OCI-LY7 (cell line): ENCODE results near the gene MID1. TPM values are rescaled to one million over a fixed set of nuclear protein-coding genes. Genes with fewer than 3 reads are reported as not detected.

Source experiments
- BruUV-seq: library from RNA; stranded (reverse); fragments of 400-500 nt; replicated peaks from 2 replicates; lab custom pipeline; 2021; lab: Mats Ljungman, UMichigan
- CTCF ChIA-PET: fragments of 300-600 bp; sonication (Branson Sonifier 250); formaldehyde crosslinking; loops from one replicate; lab custom pipeline; 2022; ENCODE audit warnings: antibody characterized with exemption; ENCODE audit not compliant: unreplicated experiment; lab: Charles Lee
- POLR2A ChIA-PET: fragments of 300-600 bp; sonication (Branson Sonifier 250); formaldehyde crosslinking; loops from one replicate; lab custom pipeline; 2022; ENCODE audit warnings: antibody characterized with exemption; lab: Charles Lee
- DNase-seq: peaks from one replicate; pipeline ENCODE4 v3.0.0-alpha.2; 2015; ENCODE audit warnings: low spot score
- H2AFZ ChIP-seq: fragments of 200-600 bp; sonication (generic), shearing (Covaris generic); 2 replicates; pipeline ENCODE4 v1.6.1; 2014; ENCODE audit warnings: mild to moderate bottlenecking, antibody characterized with exemption, low read length, moderate library complexity
- H3K27ac ChIP-seq: fragments of 200-600 bp; sonication (generic); 2 replicates; pipeline ENCODE4 v1.5.1; 2014; ENCODE audit warnings: mixed run types, low read depth, mild to moderate bottlenecking, moderate library complexity, low read length, inconsistent platforms; ENCODE audit not compliant: poor library complexity, severe bottlenecking
- H3K36me3 ChIP-seq: fragments of 200-600 bp; sonication (generic); 2 replicates; pipeline ENCODE4 v1.6.1; 2014; ENCODE audit warnings: mild to moderate bottlenecking, antibody characterized with exemption, low read length, moderate library complexity, mixed read lengths; ENCODE audit not compliant: insufficient read depth
- H3K4me1 ChIP-seq: fragments of 200-600 bp; sonication (generic); 2 replicates; pipeline ENCODE4 v1.5.1; 2014; ENCODE audit warnings: mild to moderate bottlenecking, low read length; ENCODE audit not compliant: insufficient read depth, poor library complexity, severe bottlenecking
- H3K4me2 ChIP-seq: fragments of 200-600 bp; sonication (generic); 2 replicates; pipeline ENCODE4 v1.6.1; 2014; ENCODE audit warnings: mild to moderate bottlenecking, low read length
- H3K4me3 ChIP-seq: fragments of 200-600 bp; sonication (generic); 2 replicates; pipeline ENCODE4 v1.5.1; 2014; ENCODE audit warnings: mild to moderate bottlenecking, low read depth, low read length; ENCODE audit not compliant: poor library complexity, severe bottlenecking
- H3K79me2 ChIP-seq: fragments of 200-600 bp; sonication (generic); 2 replicates; pipeline ENCODE4 v1.6.1; 2016; ENCODE audit warnings: low read depth, mild to moderate bottlenecking, low read length, moderate library complexity, mixed read lengths; ENCODE audit not compliant: insufficient read depth
- H3K9me2 ChIP-seq: fragments of 200-600 bp; sonication (generic); 2 replicates; pipeline ENCODE4 v1.6.1; 2016; ENCODE audit warnings: mild to moderate bottlenecking, low read length, mixed read lengths; ENCODE audit not compliant: insufficient read depth
- H3K9me3 ChIP-seq: fragments of 200-600 bp; sonication (generic); 2 replicates; pipeline ENCODE4 v1.6.1; 2014; ENCODE audit warnings: mild to moderate bottlenecking, mixed run types, low read length, mixed read lengths
- H4K20me1 ChIP-seq: fragments of 200-600 bp; sonication (generic); 2 replicates; pipeline ENCODE4 v1.6.1; 2014; ENCODE audit warnings: mild to moderate bottlenecking, antibody characterized with exemption, low read length, moderate library complexity, mixed read lengths; ENCODE audit not compliant: insufficient read depth
- CTCF ChIP-seq: fragments of 200-600 bp; sonication (generic); conservative IDR thresholded peaks from 2 replicates; pipeline ENCODE4 v1.5.1; 2014; ENCODE audit warnings: mild to moderate bottlenecking, antibody characterized with exemption, low read length, moderate library complexity, mixed read lengths
- EZH2phosphoT487 ChIP-seq: fragments of 200-600 bp; sonication (generic); IDR thresholded peaks from 2 replicates; pipeline ENCODE4 v1.6.1; 2018; ENCODE audit warnings: low read depth, borderline replicate concordance, mild to moderate bottlenecking, mixed run types, antibody characterized with exemption, low read length, moderate library complexity, mixed read lengths
- intact Hi-C: fragments of 100-400 bp; cut with micrococcal nuclease; formaldehyde crosslinking; loops from one replicate; pipeline ENCODE4 v1.10.0; 2022; ENCODE audit not compliant: unreplicated experiment
- total RNA-seq, 2 experiments: library from RNA; depleted of rRNA in 1 of 2; stranded (reverse); fragments of >200 nt in 1 of 2; shearing (Covaris generic) in 1 of 2; gene quantifications; 2 replicates each; pipeline ENCODE4 v1.2.3, GENCODE V29; 2014 to 2022

The MID1 gene
- total RNA-seq, 2 experiments from 2014 or later = 0.76 to 1.0 TPM

DNA sequence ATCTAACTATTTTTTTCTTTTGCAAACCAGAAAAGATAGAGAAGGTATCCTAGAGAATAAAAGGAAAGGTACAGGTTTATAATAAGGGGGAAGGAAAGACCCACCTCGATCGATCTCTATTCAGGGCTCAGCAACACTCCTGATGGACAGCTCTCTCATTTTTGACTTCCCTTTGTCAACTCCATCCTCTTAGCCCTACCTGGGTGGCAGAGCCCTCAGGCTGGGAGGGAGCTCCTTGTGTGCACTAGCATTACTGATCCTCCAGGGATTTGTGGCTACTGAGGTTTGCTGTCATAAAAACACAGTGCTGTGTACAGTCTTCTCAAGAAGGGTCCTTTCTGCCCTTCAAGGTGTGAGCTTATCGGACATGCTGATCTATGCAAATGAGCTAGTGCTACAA, 111.0 kb downstream of the MID1 start:
- no peaks in the 10 kb centered on the region for H3K4me1 ChIP-seq
- no peak overlapping the region for H2AFZ ChIP-seq
- H3K9me3 ChIP-seq = no peaks in the 10 kb centered on the region
- DNase-seq = no peak
- ChIA-PET POLR2A (interaction anchor here (0.6 kb wide), 1 partner anchor 50 kb away, joined by 5 read pairs; no protein-coding TSS in a partner anchor), CTCF (no interaction called here)
- intact Hi-C loops = no loop called here
- no peaks in the 10 kb centered on the region for H3K9me2 ChIP-seq
- H3K79me2 ChIP-seq = no peaks in the 10 kb centered on the region
- H3K4me2 ChIP-seq = no peak overlapping the region
- H3K36me3 ChIP-seq = no peaks in the 10 kb centered on the region
- H3K27ac ChIP-seq = no peak overlapping the region
- H4K20me1 ChIP-seq = no peaks in the 10 kb centered on the region
- H3K4me3 ChIP-seq = no peak overlapping the region
- no TSS peak for BruUV-seq
- TF ChIP-seq CTCF = no peak

GRCh38 chrX:10508891-10509290, 111.5 kb downstream of the MID1 start:
- Histone ChIP-seq H3K79me2 (no peaks in the 10 kb centered on the region), H3K4me2 (no peak overlapping the region), H3K4me3 (no peak overlapping the region), H3K9me3 (no peaks in the 10 kb centered on the region), H3K36me3 (no peaks in the 10 kb centered on the region), H3K4me1 (no peaks in the 10 kb centered on the region), H3K27ac (no peak overlapping the region), H2AFZ (no peak overlapping the region), H4K20me1 (no peaks in the 10 kb centered on the region), H3K9me2 (no peaks in the 10 kb centered on the region)
- DNase-seq = no peak
- ChIA-PET CTCF (no interaction called here), POLR2A (interaction anchor here (0.5 to 0.6 kb wide), 2 partner anchors 22 to 85 kb away, joined by 3 read pairs; no protein-coding TSS in a partner anchor)
- TF ChIP-seq CTCF (no peak), EZH2phosphoT487 (no peak)
- no TSS peak for BruUV-seq
- intact Hi-C loops = no loop called here

DNA sequence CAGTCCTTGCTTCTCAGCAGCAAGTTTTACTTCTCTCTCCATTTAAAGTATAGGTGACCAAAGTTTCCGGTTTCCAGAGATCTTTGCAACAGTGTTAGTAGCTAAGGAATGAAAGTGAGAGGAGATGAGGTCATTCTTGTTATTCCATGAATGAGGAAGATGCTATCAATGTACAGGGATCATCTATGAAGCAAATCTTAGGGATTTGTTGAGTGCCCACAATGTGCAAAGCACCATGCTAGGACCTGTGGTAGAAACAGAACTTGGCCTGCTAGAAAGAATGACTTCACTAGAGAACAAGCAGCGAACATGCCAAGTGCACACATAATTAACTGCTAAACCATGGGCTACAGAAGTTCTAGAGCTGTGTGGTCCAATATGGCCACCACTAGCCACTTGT, 112.5 kb downstream of the MID1 start:
- POLR2A ChIA-PET = no interaction called here
- intact Hi-C loops = no loop called here
- Histone ChIP-seq H3K36me3 (no peaks in the 10 kb centered on the region), H3K4me3 (no peak overlapping the region), H3K79me2 (no peaks in the 10 kb centered on the region), H3K4me2 (no peak overlapping the region), H3K9me2 (no peaks in the 10 kb centered on the region), H4K20me1 (no peaks in the 10 kb centered on the region), H3K9me3 (no peaks in the 10 kb centered on the region), H2AFZ (no peak overlapping the region), H3K27ac (no peak overlapping the region), H3K4me1 (no peaks in the 10 kb centered on the region)
- CTCF ChIA-PET = no interaction called here
- TF ChIP-seq EZH2phosphoT487 (no peak), CTCF (no peak)
- no peak for DNase-seq
- no TSS peak for BruUV-seq
